Measurements from ENCODE around the gene DNAH9.

- TF ChIP-seq POLR2A (IDR thresholded peaks at IDR 0.05) (no peak), CTCF (IDR thresholded peaks at IDR 0.05) (no peak)
Measured at GRCh38 chr17:11645426-11645825, 47.2 kb downstream of the DNAH9 start.

Data from body of pancreas (tissue), 4 donors.